ENCODE data around the gene ZSWIM1. TPM values are rescaled to one million over a fixed set of nuclear protein-coding genes. Genes with fewer than 3 reads are reported as not detected.

The ZSWIM1 gene
- total RNA-seq, 4 donors from 2014 or later: 6.6 to 8.8 (median 7.6) TPM

DNA sequence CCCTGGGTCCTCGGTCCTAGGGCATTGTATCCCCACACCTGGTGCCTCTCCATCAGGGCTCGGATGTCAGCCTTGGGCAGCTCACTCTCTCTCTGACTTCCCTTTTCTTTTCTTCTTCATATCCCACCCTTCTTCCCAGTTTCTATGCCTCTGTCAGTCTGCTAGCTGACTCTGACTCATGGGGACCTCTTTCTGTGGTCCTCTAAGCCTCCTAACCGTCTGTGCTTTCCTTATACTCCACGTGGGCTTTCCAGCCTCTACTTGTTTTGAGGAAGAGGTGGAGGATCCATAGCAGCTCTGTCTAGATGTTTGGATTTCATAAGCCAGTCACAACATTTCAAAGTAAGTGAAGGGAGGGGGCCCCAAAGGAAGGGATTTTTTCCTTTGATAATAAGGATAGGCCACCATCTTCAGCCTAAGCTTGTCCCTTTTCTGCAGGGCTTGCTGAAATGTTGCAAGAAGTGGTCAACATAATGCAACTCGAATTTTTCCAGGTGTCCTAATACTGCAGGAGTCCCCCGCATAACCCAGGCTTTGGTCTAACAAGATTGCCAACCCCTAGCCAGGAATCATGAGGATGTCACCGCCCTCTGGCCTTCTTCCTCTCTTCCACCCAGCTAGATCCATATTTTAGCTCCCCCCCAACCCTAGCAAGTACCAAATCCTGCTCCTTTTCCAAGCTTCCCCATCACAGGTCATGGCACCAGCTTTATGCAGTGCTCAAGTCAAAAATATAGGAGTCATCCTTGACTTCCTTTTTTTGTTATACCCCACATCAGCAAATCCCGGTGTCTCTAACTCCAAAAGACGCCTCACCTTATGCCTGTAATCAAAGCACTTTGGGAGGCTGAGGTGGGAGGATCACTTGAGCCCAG, 39.7 kb downstream of the ZSWIM1 start:
- H3K27me3 ChIP-seq: no peaks in the 10 kb centered on the region
- peak overlapping the region in 3 of 4 donors; percentile 62 to 86 (median 63) for H3K27ac ChIP-seq
- no peak for TF ChIP-seq POLR2A (IDR thresholded peaks at IDR 0.05)
- TF ChIP-seq, protein P1, sequence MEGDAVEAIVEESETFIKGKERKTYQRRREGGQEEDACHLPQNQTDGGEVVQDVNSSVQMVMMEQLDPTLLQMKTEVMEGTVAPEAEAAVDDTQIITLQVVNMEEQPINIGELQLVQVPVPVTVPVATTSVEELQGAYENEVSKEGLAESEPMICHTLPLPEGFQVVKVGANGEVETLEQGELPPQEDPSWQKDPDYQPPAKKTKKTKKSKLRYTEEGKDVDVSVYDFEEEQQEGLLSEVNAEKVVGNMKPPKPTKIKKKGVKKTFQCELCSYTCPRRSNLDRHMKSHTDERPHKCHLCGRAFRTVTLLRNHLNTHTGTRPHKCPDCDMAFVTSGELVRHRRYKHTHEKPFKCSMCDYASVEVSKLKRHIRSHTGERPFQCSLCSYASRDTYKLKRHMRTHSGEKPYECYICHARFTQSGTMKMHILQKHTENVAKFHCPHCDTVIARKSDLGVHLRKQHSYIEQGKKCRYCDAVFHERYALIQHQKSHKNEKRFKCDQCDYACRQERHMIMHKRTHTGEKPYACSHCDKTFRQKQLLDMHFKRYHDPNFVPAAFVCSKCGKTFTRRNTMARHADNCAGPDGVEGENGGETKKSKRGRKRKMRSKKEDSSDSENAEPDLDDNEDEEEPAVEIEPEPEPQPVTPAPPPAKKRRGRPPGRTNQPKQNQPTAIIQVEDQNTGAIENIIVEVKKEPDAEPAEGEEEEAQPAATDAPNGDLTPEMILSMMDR (IDR thresholded peaks at IDR 0.05): no peak
- H3K4me3 ChIP-seq: no peak overlapping the region
- no peaks in the 10 kb centered on the region for H3K9me3 ChIP-seq
- no peak for DNase-seq
- H3K36me3 ChIP-seq: no peaks in the 10 kb centered on the region
- whole genome bisulfite sequencing, 2 donors: 64 to 65% methylated on average over 9 of the region's 9 CpGs
- intact Hi-C loops (cut with DNase I): no loop called here
- peaks cover 12 to 77% (median 44%) of the 10 kb centered on the region in 3 donors for H3K4me1 ChIP-seq

DNA sequence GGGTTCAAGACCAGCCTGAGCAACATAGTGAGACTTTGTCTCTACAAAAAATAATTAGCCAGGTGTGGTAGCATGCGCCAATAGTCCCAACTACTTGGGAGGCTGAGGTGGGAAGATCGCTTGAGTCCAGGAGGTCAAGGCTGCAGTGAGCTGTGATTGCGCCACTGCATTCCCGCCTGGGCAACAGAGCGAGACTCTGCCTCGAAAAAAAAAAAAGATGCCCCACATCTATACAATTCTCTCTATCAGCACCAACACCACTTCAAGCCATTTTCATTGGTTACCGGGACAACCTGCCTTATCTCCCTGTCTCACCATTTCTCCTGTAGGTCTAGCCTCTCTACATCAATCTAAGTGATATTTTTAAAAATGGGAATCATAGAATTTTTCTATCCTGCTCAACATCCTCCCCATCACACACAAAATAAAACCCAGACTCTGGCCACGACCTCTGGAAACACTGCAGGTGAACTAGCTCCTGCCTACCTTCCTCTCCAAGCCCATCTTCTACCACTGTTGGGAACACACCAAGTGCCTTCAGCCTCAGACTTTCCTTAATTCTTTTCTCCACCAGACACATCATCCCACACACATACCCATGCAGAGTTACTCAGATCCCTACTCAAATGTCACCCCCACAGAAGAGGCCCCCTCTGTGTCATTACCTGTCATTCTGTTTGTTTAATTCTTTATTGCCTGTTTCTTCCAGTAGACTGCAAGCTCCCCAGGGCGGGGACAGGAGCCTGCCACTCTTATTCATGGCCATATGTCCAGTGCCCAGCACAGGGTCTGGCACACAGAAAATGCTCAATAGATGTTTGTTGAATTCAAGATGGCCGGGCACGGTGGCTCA, 40.5 kb downstream of the ZSWIM1 start:
- Histone ChIP-seq H3K27me3 (no peaks in the 10 kb centered on the region), H3K27ac (peak overlapping the region in 1 of 4 donors; percentile 86), H3K4me3 (no peak overlapping the region), H3K36me3 (no peaks in the 10 kb centered on the region), H3K9me3 (no peaks in the 10 kb centered on the region), H3K4me1 (peaks cover 12 to 78% (median 44%) of the 10 kb centered on the region in 3 donors)
- DNase-seq: no peak
- TF ChIP-seq POLR2A (IDR thresholded peaks at IDR 0.05): no peak
- TF ChIP-seq, protein P1 (IDR thresholded peaks at IDR 0.05): no peak
- intact Hi-C loops (cut with DNase I): no loop called here
- WGBS, 2 donors: 77 to 81% methylated on average over 11 of the region's 11 CpGs

DNA sequence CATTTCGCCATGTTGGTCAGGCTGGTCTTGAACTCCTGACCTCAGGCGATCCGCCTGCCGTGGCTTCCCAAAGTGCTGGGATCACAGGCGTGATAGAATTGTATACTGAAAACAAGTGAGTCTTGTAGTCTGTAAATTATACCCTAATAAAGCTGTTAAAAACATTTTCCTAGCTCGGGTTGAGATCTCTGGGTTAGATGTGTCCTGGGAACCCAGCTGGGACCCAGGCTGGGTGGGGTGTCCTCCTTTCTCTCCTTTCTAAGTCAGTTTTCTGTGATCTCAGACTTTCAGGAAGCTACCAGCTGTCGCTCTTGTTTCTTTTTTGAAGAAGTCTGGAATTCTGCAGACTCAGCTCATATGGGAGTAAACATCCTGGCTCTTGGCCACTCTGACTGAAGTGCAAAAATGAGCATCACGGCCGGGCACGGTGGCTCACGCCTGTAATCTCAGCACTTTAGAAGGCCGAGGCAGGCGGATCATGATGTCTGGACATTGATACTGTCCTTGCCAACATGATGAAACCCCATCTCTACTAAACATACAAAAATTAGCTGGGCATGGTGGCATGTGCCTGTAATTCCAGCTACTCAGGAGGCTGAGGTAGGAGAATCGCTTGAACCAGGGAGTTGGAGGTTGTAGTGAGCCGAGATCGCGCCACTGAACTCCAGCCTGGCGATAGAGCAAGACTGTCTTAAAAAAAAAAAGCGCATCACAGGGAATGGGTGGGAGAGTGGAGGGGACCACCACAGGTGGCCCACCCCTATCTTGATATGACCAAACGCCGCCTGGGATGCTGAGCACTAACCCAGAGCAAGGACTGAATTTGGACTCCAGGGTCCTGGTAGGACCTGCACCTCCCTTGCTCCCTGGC, 43.6 kb downstream of the ZSWIM1 start:
- peaks cover 12 to 51% (median 28%) of the 10 kb centered on the region in 3 donors for H3K4me1 ChIP-seq
- H3K27ac ChIP-seq: peak overlapping the region; percentile 28 to 71 (median 56)
- peak overlapping the region in 1 of 4 donors; percentile 1 for H3K4me3 ChIP-seq
- TF ChIP-seq POLR2A (IDR thresholded peaks at IDR 0.05): no peak
- TF ChIP-seq, protein P1 (IDR thresholded peaks at IDR 0.05): no peak
- H3K9me3 ChIP-seq: no peaks in the 10 kb centered on the region
- 50 to 55% methylated on average over 19 to 20 of the region's 21 CpGs for WGBS, 2 donors
- no peaks in the 10 kb centered on the region for H3K36me3 ChIP-seq
- H3K27me3 ChIP-seq: no peaks in the 10 kb centered on the region
- no peak for DNase-seq
- intact Hi-C loops (cut with DNase I): no loop called here

DNA sequence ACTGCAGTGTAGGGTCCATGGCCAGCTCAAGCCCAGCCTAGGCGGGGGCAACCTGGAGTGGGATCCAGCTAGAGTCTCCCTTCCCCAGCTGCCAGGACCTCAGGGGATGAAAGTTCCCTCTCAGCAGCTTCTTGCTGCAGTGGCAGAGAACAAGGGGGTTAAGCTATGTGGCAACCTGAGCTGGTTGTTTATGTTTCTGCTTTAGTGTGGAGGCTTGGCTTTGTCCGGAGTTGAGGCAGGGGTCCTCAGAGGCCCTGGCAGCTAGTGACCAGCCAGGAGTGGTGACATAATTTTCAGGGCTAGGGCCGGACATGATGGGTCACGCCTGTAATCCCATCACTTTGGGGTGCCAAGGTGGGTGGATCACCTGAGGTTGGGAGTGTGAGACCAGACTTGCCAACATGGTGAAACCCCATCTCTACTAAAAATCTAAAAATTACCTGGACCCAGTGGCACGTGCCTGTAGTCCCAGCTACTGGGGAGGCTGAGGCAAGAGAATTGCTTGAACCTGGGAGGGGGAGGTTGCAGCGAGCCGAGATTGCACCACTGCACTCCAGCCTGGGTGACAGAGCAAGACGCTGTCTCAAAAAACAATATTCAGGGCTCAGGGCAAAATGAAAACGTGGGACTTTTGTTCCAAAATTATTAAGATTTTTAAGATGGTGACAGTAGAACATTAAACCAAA, 44.9 kb downstream of the ZSWIM1 start:
- H3K4me1 ChIP-seq: peaks cover 9 to 38% (median 18%) of the 10 kb centered on the region in 3 donors
- H3K27me3 ChIP-seq: no peaks in the 10 kb centered on the region
- peak overlapping the region in 1 of 4 donors; percentile 71 for H3K27ac ChIP-seq
- H3K4me3 ChIP-seq: no peak overlapping the region
- intact Hi-C loops (cut with DNase I): no loop called here
- WGBS, 2 donors: 56 to 62% methylated on average over 5 to 7 of the region's 9 CpGs
- H3K36me3 ChIP-seq: no peaks in the 10 kb centered on the region
- TF ChIP-seq, protein P1 (IDR thresholded peaks at IDR 0.05): no peak
- TF ChIP-seq POLR2A (IDR thresholded peaks at IDR 0.05): no peak
- DNase-seq: no peak
- H3K9me3 ChIP-seq: no peaks in the 10 kb centered on the region

Measured in esophagus squamous epithelium (tissue), 5 donors.